ENCODE data around the gene PSMB7.

Gene PSMB7

GRCh38 chr9:124345751-124346281, 69.4 kb downstream of the PSMB7 start:
- no peak for DNase-seq (ENCODE audit: low read depth in 2 of 2)

GRCh38 chr9:124345063-124345462, 70.2 kb downstream of the PSMB7 start:
- DNase-seq (ENCODE audit: low read depth in 2 of 2), result no peak

- no peak for DNase-seq (ENCODE audit: low read depth in 2 of 2)
Observed at GRCh38 chr9:124344291-124345050, 70.8 kb downstream of the PSMB7 start.

GRCh38 chr9:124343533-124344290, 71.5 kb downstream of the PSMB7 start:
- no peak for DNase-seq (ENCODE audit: low read depth in 2 of 2)

- no peak for DNase-seq (ENCODE audit: low read depth in 2 of 2)
Observed at GRCh38 chr9:124342776-124343485, 72.3 kb downstream of the PSMB7 start.

- no peak for DNase-seq (ENCODE audit: low read depth in 2 of 2)
Observed at GRCh38 chr9:124342402-124342775, 72.9 kb downstream of the PSMB7 start.

- no peak for DNase-seq (ENCODE audit: low read depth in 2 of 2)
Observed at GRCh38 chr9:124341455-124342170, 73.6 kb downstream of the PSMB7 start.

- no peak for DNase-seq (ENCODE audit: low read depth in 2 of 2)
Observed at GRCh38 chr9:124340219-124341069, 74.8 kb downstream of the PSMB7 start.

- DNase-seq (ENCODE audit: low read depth in 2 of 2), result no peak
Observed at GRCh38 chr9:124339603-124340146, 75.6 kb downstream of the PSMB7 start.

- DNase-seq (ENCODE audit: low read depth in 2 of 2), result no peak
Observed at GRCh38 chr9:124337562-124337961, 77.7 kb downstream of the PSMB7 start.

- DNase-seq (ENCODE audit: low read depth in 2 of 2), result no peak
Observed at GRCh38 chr9:124335320-124335707, 79.9 kb downstream of the PSMB7 start.

- no peak for DNase-seq (ENCODE audit: low read depth in 2 of 2)
Observed at GRCh38 chr9:124334568-124335319, 80.5 kb downstream of the PSMB7 start.

- DNase-seq (ENCODE audit: low read depth in 2 of 2), result no peak
Observed at GRCh38 chr9:124333203-124333579, 82.1 kb downstream of the PSMB7 start.

GRCh38 chr9:124332361-124333202, 82.7 kb downstream of the PSMB7 start:
- DNase-seq (ENCODE audit: low read depth in 2 of 2), result no peak

GRCh38 chr9:124331580-124331979, 83.7 kb downstream of the PSMB7 start:
- DNase-seq (ENCODE audit: low read depth in 2 of 2), result no peak

- no peak for DNase-seq (ENCODE audit: low read depth in 2 of 2)
Observed at GRCh38 chr9:124330011-124330697, 85.1 kb downstream of the PSMB7 start.

GRCh38 chr9:124329206-124329792, 85.9 kb downstream of the PSMB7 start:
- no peak for DNase-seq (ENCODE audit: low read depth in 2 of 2)

GRCh38 chr9:124328285-124328684, 87.0 kb downstream of the PSMB7 start:
- DNase-seq (ENCODE audit: low read depth in 2 of 2), result no peak

All from activated CD4-positive, alpha-beta T cell treated with anti-CD3 and anti-CD28 coated beads for 24 hours (primary cell).